CD14-positive monocyte (primary cell): ENCODE results near the gene CHN2. TPM values are rescaled to one million over a fixed set of nuclear protein-coding genes. Genes with fewer than 3 reads are reported as not detected.

ENCODE experiments used
- DNase-seq, 3 donors: peaks; one replicate each; pipeline ENCODE4 v3.0.0-alpha.2; 2011 to 2022
- H2AFZ ChIP-seq: 2 replicates; pipeline ENCODE4 v1.6.0; 2012; ENCODE audit warnings: mild to moderate bottlenecking, low read depth, low read length, inconsistent platforms; ENCODE audit not compliant: insufficient read depth, poor library complexity, severe bottlenecking
- H3K27ac ChIP-seq, 2 donors: 1 replicate in 1 of 2; 2 replicates in 1 of 2; pipeline ENCODE4 v1.5.1; 2012 to 2013; ENCODE audit warnings: low read length in 2 of 2, control low read depth in 1 of 2, inconsistent platforms in 1 of 2, low read depth in 1 of 2, mild to moderate bottlenecking in 1 of 2
- H3K27me3 ChIP-seq, 2 donors: one replicate each; pipeline versions ENCODE4 v1.6.0 to v1.6.1; 2011 to 2013; ENCODE audit warnings: low read length in 2 of 2; ENCODE audit not compliant: control insufficient read depth in 2 of 2, insufficient read depth in 2 of 2
- H3K36me3 ChIP-seq, 2 donors: replicated peaks in 1 of 2; 1 replicate in 1 of 2; 2 replicates in 1 of 2; pipeline versions ENCODE4 v1.5.1 to v1.6.1; 2012 to 2013; ENCODE audit warnings: low read length in 2 of 2, control low read depth in 1 of 2, inconsistent platforms in 1 of 2, mild to moderate bottlenecking in 1 of 2; ENCODE audit not compliant: insufficient read depth in 2 of 2, control insufficient read depth in 1 of 2
- H3K4me1 ChIP-seq, 2 donors: 1 replicate in 1 of 2; 2 replicates in 1 of 2; pipeline versions ENCODE4 v1.5.1 to v1.6.1; 2012 to 2013; ENCODE audit warnings: low read length in 2 of 2, control low read depth in 1 of 2, inconsistent platforms in 1 of 2, mild to moderate bottlenecking in 1 of 2, moderate library complexity in 1 of 2; ENCODE audit not compliant: insufficient read depth in 2 of 2, control insufficient read depth in 1 of 2
- H3K4me2 ChIP-seq: replicated peaks from 2 replicates; pipeline ENCODE3; 2012; ENCODE audit warnings: low read length, moderate library complexity, mild to moderate bottlenecking; ENCODE audit not compliant: poor library complexity, severe bottlenecking; ENCODE audit errors: extremely low read depth
- H3K4me3 ChIP-seq, 3 experiments: fragments of 200-600 bp in 1 of 3; sonication (generic) in 1 of 3; replicated peaks in 1 of 3; 1 replicate in 2 of 3; 2 replicates in 1 of 3; pipeline ENCODE4 v1.5.1; 2011 to 2013; ENCODE audit warnings: low read length in 3 of 3, mild to moderate bottlenecking in 3 of 3, control low read depth in 2 of 3, low read depth in 2 of 3, inconsistent platforms in 1 of 3, moderate library complexity in 1 of 3
- H3K79me2 ChIP-seq: 2 replicates; pipeline ENCODE4 v1.6.0; 2012; ENCODE audit warnings: mild to moderate bottlenecking, control low read depth, inconsistent platforms, low read length, moderate library complexity; ENCODE audit not compliant: insufficient read depth
- H3K9ac ChIP-seq: 2 replicates; pipeline ENCODE4 v1.6.0; 2017; ENCODE audit warnings: low read length, mild to moderate bottlenecking; ENCODE audit not compliant: insufficient read depth, poor library complexity, severe bottlenecking
- H3K9me3 ChIP-seq, 2 donors: replicated peaks in 1 of 2; 1 replicate in 1 of 2; 2 replicates in 1 of 2; pipeline versions ENCODE4 v1.5.1 to v1.6.1; 2012 to 2013; ENCODE audit warnings: low read length in 2 of 2, control low read depth in 1 of 2; ENCODE audit not compliant: control insufficient read depth in 1 of 2, insufficient read depth in 1 of 2
- H4K20me1 ChIP-seq: 2 replicates; pipeline ENCODE4 v1.6.0; 2012; ENCODE audit warnings: mild to moderate bottlenecking, low read length, control low read depth, moderate library complexity; ENCODE audit not compliant: insufficient read depth
- H3K27ac Mint-ChIP-seq, 7 donors: one replicate each; pipeline ENCODE4 v1.8.0; 2020; ENCODE audit warnings: mild to moderate bottlenecking in 7 of 7, mixed read lengths in 7 of 7, moderate library complexity in 6 of 7, inconsistent platforms in 2 of 7
- H3K27me3 Mint-ChIP-seq, 3 donors: one replicate each; pipeline ENCODE4 v1.8.0; 2021 to 2022; ENCODE audit warnings: low read depth in 3 of 3, mild to moderate bottlenecking in 3 of 3, mixed read lengths in 3 of 3, moderate library complexity in 3 of 3, inconsistent platforms in 1 of 3
- H3K36me3 Mint-ChIP-seq, 2 donors: one replicate each; pipeline ENCODE4 v1.8.0; 2020; ENCODE audit warnings: mixed read lengths in 2 of 2, inconsistent platforms in 1 of 2, mild to moderate bottlenecking in 1 of 2
- H3K4me1 Mint-ChIP-seq: one replicate; pipeline ENCODE4 v1.8.0; 2020; ENCODE audit warnings: mild to moderate bottlenecking, mixed read lengths
- H3K4me3 Mint-ChIP-seq, 2 donors: one replicate each; pipeline ENCODE4 v1.8.0; 2020; ENCODE audit warnings: mild to moderate bottlenecking in 2 of 2, mixed read lengths in 2 of 2, moderate library complexity in 1 of 2
- H3K9me3 Mint-ChIP-seq, 7 donors: one replicate each; pipeline ENCODE4 v1.8.0; 2020 to 2022; ENCODE audit warnings: mixed read lengths in 7 of 7, mild to moderate bottlenecking in 6 of 7, moderate library complexity in 6 of 7, inconsistent platforms in 2 of 7
- WGBS: methylation state at CpG from one replicate; pipeline ENCODE4 v1.1.5; 2013; ENCODE audit warnings: missing lambda C conversion rate; ENCODE audit not compliant: insufficient coverage; 5-methylcytosine and 5-hydroxymethylcytosine counted together
- intact Hi-C, 2 donors: fragments of 100-400 bp; cut with micrococcal nuclease; formaldehyde crosslinking; loops; one replicate each; pipeline versions ENCODE4 v1.15.0 to v1.15.1; 2023
- polyA plus RNA-seq, 3 donors: library from polyadenylated mRNA; depleted of rRNA in 1 of 3; unstranded in 2 of 3; stranded (reverse) in 1 of 3; fragments of 300-500 nt in 2 of 3; fragments of >200 nt in 1 of 3; fragmentation: Illumina TruSeq in 2 of 3; gene quantifications; 1 replicate in 2 of 3; 2 replicates in 1 of 3; pipeline ENCODE4 v1.2.3, GENCODE V29; 2012 to 2021
- TF ChIP-seq, protein P1 (sequence below): fragments of 200-600 bp; IDR thresholded peaks from one replicate; pipeline ENCODE4 v1.8.0; 2022; ENCODE audit warnings: antibody characterized with exemption, mild to moderate bottlenecking

Gene CHN2
- polyA plus RNA-seq, 3 donors: 26.6 to 66.5 (median 44.8) TPM

DNA sequence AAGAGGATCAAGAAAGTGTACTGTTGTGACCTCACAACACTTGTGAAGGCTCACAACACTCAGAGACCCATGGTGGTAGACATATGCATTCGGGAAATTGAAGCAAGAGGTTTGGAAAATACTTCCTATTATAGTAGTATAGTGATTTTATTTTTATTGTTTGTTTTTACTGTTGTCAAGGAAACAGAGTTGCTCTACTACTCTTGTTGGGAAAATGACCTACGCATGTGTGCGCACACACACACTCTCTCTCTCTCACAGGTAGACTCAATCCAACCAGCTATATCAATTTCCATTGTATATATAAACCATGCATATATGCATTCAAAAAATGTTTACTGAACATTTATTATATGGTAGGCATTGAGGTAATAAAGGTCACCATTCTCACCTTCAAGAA, 305.4 kb downstream of the CHN2 start:
- peaks cover 24 to 62% of the 10 kb centered on the region in 2 donors for H3K36me3 ChIP-seq
- no peaks in the 10 kb centered on the region for H3K27me3 ChIP-seq
- TF ChIP-seq, protein P1, sequence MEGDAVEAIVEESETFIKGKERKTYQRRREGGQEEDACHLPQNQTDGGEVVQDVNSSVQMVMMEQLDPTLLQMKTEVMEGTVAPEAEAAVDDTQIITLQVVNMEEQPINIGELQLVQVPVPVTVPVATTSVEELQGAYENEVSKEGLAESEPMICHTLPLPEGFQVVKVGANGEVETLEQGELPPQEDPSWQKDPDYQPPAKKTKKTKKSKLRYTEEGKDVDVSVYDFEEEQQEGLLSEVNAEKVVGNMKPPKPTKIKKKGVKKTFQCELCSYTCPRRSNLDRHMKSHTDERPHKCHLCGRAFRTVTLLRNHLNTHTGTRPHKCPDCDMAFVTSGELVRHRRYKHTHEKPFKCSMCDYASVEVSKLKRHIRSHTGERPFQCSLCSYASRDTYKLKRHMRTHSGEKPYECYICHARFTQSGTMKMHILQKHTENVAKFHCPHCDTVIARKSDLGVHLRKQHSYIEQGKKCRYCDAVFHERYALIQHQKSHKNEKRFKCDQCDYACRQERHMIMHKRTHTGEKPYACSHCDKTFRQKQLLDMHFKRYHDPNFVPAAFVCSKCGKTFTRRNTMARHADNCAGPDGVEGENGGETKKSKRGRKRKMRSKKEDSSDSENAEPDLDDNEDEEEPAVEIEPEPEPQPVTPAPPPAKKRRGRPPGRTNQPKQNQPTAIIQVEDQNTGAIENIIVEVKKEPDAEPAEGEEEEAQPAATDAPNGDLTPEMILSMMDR: no peak
- H3K4me1 ChIP-seq: no peaks in the 10 kb centered on the region
- H3K4me3 ChIP-seq: no peak overlapping the region
- no peak overlapping the region for H3K4me2 ChIP-seq
- Mint-ChIP-seq H3K4me1 (no peaks in the 10 kb centered on the region), H3K27ac (peak overlapping the region in 1 of 7 donors; percentile 35), H3K4me3 (no peak overlapping the region), H3K9me3 (peaks cover 0 to 3% (median 0%) of the 10 kb centered on the region in 7 donors), H3K27me3 (no peaks in the 10 kb centered on the region), H3K36me3 (peaks cover 41 to 67% of the 10 kb centered on the region in 2 donors)
- intact Hi-C loops: no loop called here
- no peak overlapping the region for H2AFZ ChIP-seq
- no peak overlapping the region for H3K27ac ChIP-seq
- WGBS: no CpG with 5 or more reads among the region's 3 CpGs
- H4K20me1 ChIP-seq: peaks cover 4% of the 10 kb centered on the region
- no peaks in the 10 kb centered on the region for H3K79me2 ChIP-seq
- H3K9me3 ChIP-seq: no peaks in the 10 kb centered on the region
- H3K9ac ChIP-seq: no peak overlapping the region
- no peak for DNase-seq

DNA sequence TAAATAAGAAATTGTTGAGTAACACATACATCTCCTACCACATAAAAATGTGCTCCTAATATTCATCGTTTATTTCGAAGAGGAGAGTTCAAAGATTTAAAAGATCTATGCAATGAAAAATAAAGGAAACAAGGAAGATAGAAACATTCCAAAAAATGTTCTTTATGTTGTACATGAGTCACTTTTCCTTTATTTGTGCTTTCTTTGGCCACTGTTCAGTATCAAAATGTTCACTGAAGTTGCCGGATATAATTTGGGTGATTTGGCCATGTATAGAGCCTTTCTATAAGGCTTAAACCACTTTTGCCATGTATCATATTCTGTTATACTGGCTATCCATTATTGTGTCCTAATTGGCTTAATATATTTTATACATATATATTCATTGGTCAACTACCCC, 306.1 kb downstream of the CHN2 start:
- H3K4me2 ChIP-seq: no peak overlapping the region

More for the DNA sequence above, 306.1 kb downstream of the CHN2 start:
- no peaks in the 10 kb centered on the region for H3K27me3 ChIP-seq
- Mint-ChIP-seq H3K4me3 (no peak overlapping the region), H3K36me3 (peaks cover 42 to 73% of the 10 kb centered on the region in 2 donors), H3K27ac (no peak overlapping the region), H3K27me3 (no peaks in the 10 kb centered on the region), H3K4me1 (peaks cover 4% of the 10 kb centered on the region), H3K9me3 (peaks cover 0 to 3% (median 0%) of the 10 kb centered on the region in 7 donors)
- no peaks in the 10 kb centered on the region for H3K79me2 ChIP-seq
- H3K36me3 ChIP-seq: peaks cover 31 to 68% of the 10 kb centered on the region in 2 donors
- no peak overlapping the region for H2AFZ ChIP-seq
- H3K9ac ChIP-seq: no peak overlapping the region
- H4K20me1 ChIP-seq: peaks cover 4% of the 10 kb centered on the region
- TF ChIP-seq, protein P1: no peak
- no peak for DNase-seq
- H3K27ac ChIP-seq: no peak overlapping the region
- H3K4me1 ChIP-seq: no peaks in the 10 kb centered on the region
- no CpG with 5 or more reads among the region's 3 CpGs for WGBS
- intact Hi-C loops: no loop called here
- H3K9me3 ChIP-seq: no peaks in the 10 kb centered on the region
- no peak overlapping the region for H3K4me3 ChIP-seq
